K562 (cell line): ENCODE results near the gene SLBP. TPM values are rescaled to one million over a fixed set of nuclear protein-coding genes. Genes with fewer than 3 reads are reported as not detected.
A peak's percentile ranks its signal among the peaks of the same experiment; 100 is the strongest.

Source experiments
- ARID2 ChIP-seq: fragments of 450-650 bp; IDR thresholded peaks from 2 replicates; pipeline ENCODE4 v1.6.1; 2017; ENCODE audit warnings: antibody characterized with exemption, mild to moderate bottlenecking
- ATF1 ChIP-seq, 2 experiments: fragments of 450-650 bp in 1 of 2; IDR thresholded peaks; 2 replicates each; pipeline ENCODE4 v1.6.1; 2016; ENCODE audit warnings: missing compliant biosample characterization in 1 of 2, missing genetic modification characterization in 1 of 2
- ETV6 ChIP-seq, 3 experiments: fragments of 150-350 bp in 1 of 3; sonication (generic) in 1 of 3; formaldehyde crosslinking in 1 of 3; IDR thresholded peaks; 2 replicates each; pipeline versions ENCODE4 v1.6.1 to v1.8.0; 2014 to 2022; ENCODE audit warnings: borderline replicate concordance in 2 of 3, low read depth in 2 of 3, antibody characterized with exemption in 1 of 3, low read length in 1 of 3, mild to moderate bottlenecking in 1 of 3, missing genetic modification reagents in 1 of 3
- EWSR1 ChIP-seq: fragments of 450-650 bp; IDR thresholded peaks from 2 replicates; pipeline ENCODE4 v1.6.1; 2018; ENCODE audit warnings: borderline replicate concordance, mild to moderate bottlenecking, low read depth, moderate library complexity; ENCODE audit not compliant: partially characterized antibody
- GATA2 ChIP-seq: sonication (generic); formaldehyde crosslinking; IDR thresholded peaks from 2 replicates; pipeline ENCODE4 v1.4.0; 2020; ENCODE audit warnings: mild to moderate bottlenecking, missing genetic modification reagents
- IRF9 ChIP-seq: fragments of 450-650 bp; IDR thresholded peaks from 2 replicates; pipeline ENCODE4 v1.6.1; 2016; ENCODE audit warnings: missing biosample characterization, missing genetic modification characterization
- MAFF ChIP-seq: IDR thresholded peaks from 2 replicates; pipeline ENCODE4 v1.6.1; 2012; ENCODE audit warnings: low read length, improper control_type of control experiment
- NCOA4 ChIP-seq: fragments of 450-650 bp; IDR thresholded peaks from 2 replicates; pipeline ENCODE4 v1.6.1; 2018; ENCODE audit warnings: mild to moderate bottlenecking; ENCODE audit not compliant: partially characterized antibody
- NELFE ChIP-seq: IDR thresholded peaks from 2 replicates; pipeline ENCODE4 v1.6.1; 2011; ENCODE audit warnings: mild to moderate bottlenecking; ENCODE audit not compliant: insufficient read depth, insufficient read length
- POLR2A ChIP-seq: fragments of 450-650 bp; conservative IDR thresholded peaks from 2 replicates; pipeline ENCODE4 v1.6.1; 2016
- RCOR1 ChIP-seq, 2 experiments: IDR thresholded peaks; 2 replicates each; pipeline ENCODE4 v1.6.1; 2012; ENCODE audit warnings: low read depth in 2 of 2, low read length in 2 of 2, borderline replicate concordance in 1 of 2, improper control_type of control experiment in 1 of 2
- SAFB2 ChIP-seq: fragments of 200-400 bp; formaldehyde crosslinking; IDR thresholded peaks from 2 replicates; pipeline ENCODE4 v1.6.1; 2018; ENCODE audit warnings: borderline replicate concordance, low read length, low read depth, moderate library complexity; ENCODE audit not compliant: severe bottlenecking
- SMC3 ChIP-seq: conservative IDR thresholded peaks from 2 replicates; pipeline ENCODE4 v1.6.1; 2011; ENCODE audit warnings: low read depth, low read length, improper control_type of control experiment; ENCODE audit not compliant: insufficient read depth
- TEAD4 ChIP-seq, 2 experiments: sonication (generic) in 1 of 2; formaldehyde crosslinking in 1 of 2; IDR thresholded peaks; 2 replicates each; pipeline versions ENCODE4 v1.6.1 to v1.8.0; 2012 to 2022; ENCODE audit warnings: borderline replicate concordance in 1 of 2, inconsistent platforms in 1 of 2, low read length in 1 of 2, mild to moderate bottlenecking in 1 of 2, missing genetic modification reagents in 1 of 2
- ZFP1 ChIP-seq: fragments of 450-650 bp; formaldehyde crosslinking; IDR thresholded peaks from 2 replicates; pipeline ENCODE4 v1.4.0; 2020; ENCODE audit warnings: mild to moderate bottlenecking, mixed read lengths
- ZNF140 ChIP-seq: fragments of 250-450 bp; sonication (Bioruptor Pico); IDR thresholded peaks from 2 replicates; pipeline ENCODE4 v1.8.0; 2021; ENCODE audit warnings: moderate library complexity, mild to moderate bottlenecking, inconsistent platforms
- ZNF217 ChIP-seq: sonication (generic); formaldehyde crosslinking; IDR thresholded peaks from 2 replicates; pipeline ENCODE4 v1.8.0; 2022; ENCODE audit warnings: mild to moderate bottlenecking, missing genetic modification reagents
- ZNF24 ChIP-seq: fragments of 450-650 bp; IDR thresholded peaks from 2 replicates; pipeline ENCODE4 v1.6.1; 2016
- ZNF583 ChIP-seq: fragments of 250-450 bp; sonication (Bioruptor Pico); IDR thresholded peaks from 2 replicates; pipeline ENCODE4 v1.4.0; 2020
- ZNF655 ChIP-seq: fragments of 250-450 bp; sonication (Bioruptor Pico); IDR thresholded peaks from 2 replicates; pipeline ENCODE4 v1.5.0; 2021
- polyA plus RNA-seq, 8 experiments: library from polyadenylated mRNA; depleted of rRNA in 4 of 8; stranded (reverse) in 5 of 8; unstranded in 3 of 8; fragments of >200 nt; fragmentation: Nextera tagmentation in 2 of 8; fragmentation: Illumina TruSeq in 1 of 8; extraction: Ambion mirVana in 2 of 8; extraction: Trizol in 1 of 8; gene quantifications; 2 replicates each; pipeline versions ENCODE4 v1.2.1 to v1.2.3, GENCODE V29; 2011 to 2014; ENCODE audit warnings: inconsistent platforms in 1 of 8, missing spikeins in 1 of 8
- total RNA-seq, 7 experiments: library from RNA; depleted of rRNA in 6 of 7; stranded (reverse); fragments of >200 nt in 6 of 7; fragmentation: Illumina TruSeq in 2 of 7; extraction: Trizol in 2 of 7; gene quantifications; 2 replicates each; pipeline versions ENCODE4 v1.2.1 to v1.2.3, GENCODE V29; 2011 to 2021; ENCODE audit warnings: low replicate concordance in 1 of 7
- TF ChIP-seq, protein P1 (sequence below): fragments of 450-650 bp; formaldehyde crosslinking; IDR thresholded peaks from 2 replicates; pipeline ENCODE4 v1.4.0; 2022; ENCODE audit warnings: missing genetic modification characterization
- TF ChIP-seq, protein P2 (sequence below), 2 experiments: fragments of 450-650 bp in 1 of 2; sonication (generic) in 1 of 2; formaldehyde crosslinking; conservative IDR thresholded peaks; 2 replicates each; pipeline versions ENCODE4 v1.4.0 to v1.8.1; 2020 to 2022; ENCODE audit warnings: mild to moderate bottlenecking in 1 of 2, missing genetic modification reagents in 1 of 2

SLBP gene
- total and polyA plus RNA-seq, 9 of the 15 experiments (the other 6 are each of a cell fraction or from before 2014, with no cell fraction given): 49.4 to 221 (median 162) TPM

GRCh38 chr4:1720163-1720983 is 8.3 kb upstream of the SLBP start (continued):
- TF ChIP-seq ETV6 (IDR thresholded peaks at IDR 0.05; ENCODE audit: borderline replicate concordance in 1 of 2, low read depth in 2 of 2, low read length in 1 of 2) (no peak), ETV6 (CRISPR knock-in tag; IDR thresholded peaks at IDR 0.05; ENCODE audit: borderline replicate concordance) (no peak), ZNF583 (CRISPR knock-in tag) (no peak), IRF9 (tag) (no peak), TEAD4 (IDR thresholded peaks at IDR 0.05; ENCODE audit: low read length) (no peak), TEAD4 (CRISPR knock-in tag; IDR thresholded peaks at IDR 0.05; ENCODE audit: borderline replicate concordance) (0 out of 2 replicates have a peak, but pooled peaks have one; percentile 51), ZFP1 (CRISPR knock-in tag) (no peak), NCOA4 (no peak), EWSR1 (no peak), ZNF655 (CRISPR knock-in tag) (no peak), GATA2 (CRISPR knock-in tag) (no peak), RCOR1 (IDR thresholded peaks at IDR 0.05; ENCODE audit: borderline replicate concordance in 1 of 2, low read depth in 2 of 2, low read length in 2 of 2) (no peak), ATF1 (CRISPR knock-in tag; IDR thresholded peaks at IDR 0.05) (no peak), ATF1 (tag; IDR thresholded peaks at IDR 0.05) (no peak), ARID2 (no peak), NELFE (no peak), ZNF140 (no peak), SAFB2 (no peak), ZNF217 (CRISPR knock-in tag) (no peak), POLR2A (peak; percentile 57), MAFF (no peak), ZNF24 (no peak), SMC3 (no peak)
- TF ChIP-seq, protein P1, sequence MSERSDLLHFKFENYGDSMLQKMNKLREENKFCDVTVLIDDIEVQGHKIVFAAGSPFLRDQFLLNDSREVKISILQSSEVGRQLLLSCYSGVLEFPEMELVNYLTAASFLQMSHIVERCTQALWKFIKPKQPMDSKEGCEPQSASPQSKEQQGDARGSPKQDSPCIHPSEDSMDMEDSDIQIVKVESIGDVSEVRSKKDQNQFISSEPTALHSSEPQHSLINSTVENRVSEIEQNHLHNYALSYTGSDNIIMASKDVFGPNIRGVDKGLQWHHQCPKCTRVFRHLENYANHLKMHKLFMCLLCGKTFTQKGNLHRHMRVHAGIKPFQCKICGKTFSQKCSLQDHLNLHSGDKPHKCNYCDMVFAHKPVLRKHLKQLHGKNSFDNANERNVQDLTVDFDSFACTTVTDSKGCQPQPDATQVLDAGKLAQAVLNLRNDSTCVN: no peak
- TF ChIP-seq, protein P2, sequence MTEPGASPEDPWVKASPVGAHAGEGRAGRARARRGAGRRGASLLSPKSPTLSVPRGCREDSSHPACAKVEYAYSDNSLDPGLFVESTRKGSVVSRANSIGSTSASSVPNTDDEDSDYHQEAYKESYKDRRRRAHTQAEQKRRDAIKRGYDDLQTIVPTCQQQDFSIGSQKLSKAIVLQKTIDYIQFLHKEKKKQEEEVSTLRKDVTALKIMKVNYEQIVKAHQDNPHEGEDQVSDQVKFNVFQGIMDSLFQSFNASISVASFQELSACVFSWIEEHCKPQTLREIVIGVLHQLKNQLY (CRISPR knock-in tag; conservative IDR thresholded peaks at IDR 0.05): no peak
